IPS-15b (cell line): ENCODE measurements around the gene CHRND.
"Not testable (repeated sequence)": the region's sequence is repeated elsewhere in the genome, so short reads cannot be mapped to it uniquely, and the experiment has no call there.

Experiments
- H3K27me3 ChIP-seq: one replicate; pipeline ENCODE4 v1.6.1; 2013; ENCODE audit warnings: low read length; ENCODE audit not compliant: control insufficient read depth, insufficient read depth
- H3K36me3 ChIP-seq: one replicate; pipeline ENCODE4 v1.6.1; 2013; ENCODE audit warnings: low read length; ENCODE audit not compliant: control insufficient read depth, insufficient read depth
- H3K4me1 ChIP-seq: one replicate; pipeline ENCODE4 v1.6.1; 2013; ENCODE audit warnings: mild to moderate bottlenecking, low read length; ENCODE audit not compliant: control insufficient read depth, insufficient read depth
- H3K4me3 ChIP-seq: one replicate; pipeline ENCODE4 v1.5.1; 2013; ENCODE audit warnings: low read depth, low read length
- H3K9ac ChIP-seq: one replicate; pipeline ENCODE4 v1.6.1; 2013; ENCODE audit warnings: low read depth, mild to moderate bottlenecking, low read length
- H3K9me3 ChIP-seq: one replicate; pipeline ENCODE4 v1.6.1; 2013; ENCODE audit warnings: mild to moderate bottlenecking, low read length; ENCODE audit not compliant: control insufficient read depth, insufficient read depth

Gene CHRND

DNA sequence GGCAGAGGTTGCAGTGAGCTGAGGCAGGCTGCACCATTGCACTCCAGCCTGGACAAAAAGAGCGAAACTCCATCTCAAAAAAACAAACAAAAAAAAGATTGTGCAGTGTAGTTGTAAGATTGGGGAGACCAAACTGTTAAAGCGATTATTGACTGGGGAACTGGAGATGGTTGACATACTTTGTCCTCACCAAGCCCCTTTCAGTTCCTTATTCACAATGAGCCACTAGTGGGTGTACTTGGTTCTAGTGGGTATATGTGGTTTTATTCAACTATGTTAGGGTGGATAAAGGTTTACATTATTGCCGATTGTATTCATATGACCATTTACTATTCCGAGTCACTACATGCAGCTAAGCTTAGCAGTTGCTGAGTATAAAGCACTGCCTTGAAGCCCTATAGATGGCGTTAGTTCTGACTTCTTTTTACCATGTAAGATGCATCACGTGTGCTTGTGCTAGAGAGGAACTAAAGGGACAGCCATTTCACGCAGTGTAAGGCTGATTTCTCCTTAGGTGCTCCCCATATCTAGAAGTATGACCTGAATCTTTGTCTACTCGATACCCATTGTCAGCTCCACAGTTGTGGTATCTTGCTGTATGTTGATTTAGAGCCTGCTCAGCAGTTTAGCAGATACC lies 36.7 kb downstream of the CHRND start:
- no peak overlapping the region for H3K9ac ChIP-seq
- no peak overlapping the region for H3K4me3 ChIP-seq
- no peaks in the 10 kb centered on the region for H3K4me1 ChIP-seq
- H3K36me3 ChIP-seq = peaks cover 16% of the 10 kb centered on the region
- H3K9me3 ChIP-seq = no peaks in the 10 kb centered on the region
- no peaks in the 10 kb centered on the region for H3K27me3 ChIP-seq

DNA sequence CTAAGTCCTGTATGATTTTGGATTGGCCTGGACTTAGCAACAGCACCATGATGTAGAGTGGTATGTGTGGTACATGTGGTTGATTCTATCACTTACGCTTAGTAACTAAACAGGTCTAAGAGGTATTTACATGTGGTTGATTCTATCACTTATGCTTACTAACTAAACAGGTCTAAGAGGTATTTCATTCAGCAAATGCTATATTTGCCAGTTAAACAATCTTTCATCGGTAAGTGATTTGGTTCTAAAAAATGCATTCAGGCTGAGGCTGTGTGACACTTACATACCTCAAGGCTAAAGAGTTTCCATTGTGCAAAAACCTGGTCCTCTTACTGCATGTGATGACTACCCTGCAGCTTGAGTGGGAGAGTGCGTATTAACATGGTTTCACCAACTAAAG lies 37.6 kb downstream of the CHRND start:
- H3K27me3 ChIP-seq = no peaks in the 10 kb centered on the region
- no peak overlapping the region for H3K4me3 ChIP-seq
- no peaks in the 10 kb centered on the region for H3K9me3 ChIP-seq
- no peak overlapping the region for H3K9ac ChIP-seq
- no peaks in the 10 kb centered on the region for H3K4me1 ChIP-seq
- H3K36me3 ChIP-seq = peaks cover 19% of the 10 kb centered on the region

DNA sequence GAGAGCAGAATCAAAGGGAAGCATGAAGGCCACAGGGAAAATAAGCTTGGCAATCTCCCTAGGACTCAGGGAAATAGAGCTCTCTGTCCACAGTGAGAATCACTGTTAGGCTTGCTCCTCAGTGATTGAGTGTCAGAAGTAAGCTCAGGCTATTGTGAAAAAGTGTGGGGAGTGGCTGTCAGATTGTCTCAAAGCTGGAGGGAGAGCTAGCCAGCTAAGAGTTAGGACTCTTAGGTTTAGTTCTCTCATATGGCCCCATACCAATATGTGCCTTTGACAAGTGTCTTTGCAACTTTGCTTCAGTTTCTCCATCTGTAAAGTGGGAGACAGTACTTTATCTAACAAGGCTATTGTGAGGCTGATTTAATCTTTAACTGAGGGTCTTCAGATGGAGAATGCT lies 41.8 kb downstream of the CHRND start:
- Histone ChIP-seq H3K4me3 (no peak overlapping the region), H3K36me3 (peaks cover 29% of the 10 kb centered on the region), H3K27me3 (no peaks in the 10 kb centered on the region), H3K4me1 (no peaks in the 10 kb centered on the region), H3K9me3 (no peaks in the 10 kb centered on the region), H3K9ac (no peak overlapping the region)

DNA sequence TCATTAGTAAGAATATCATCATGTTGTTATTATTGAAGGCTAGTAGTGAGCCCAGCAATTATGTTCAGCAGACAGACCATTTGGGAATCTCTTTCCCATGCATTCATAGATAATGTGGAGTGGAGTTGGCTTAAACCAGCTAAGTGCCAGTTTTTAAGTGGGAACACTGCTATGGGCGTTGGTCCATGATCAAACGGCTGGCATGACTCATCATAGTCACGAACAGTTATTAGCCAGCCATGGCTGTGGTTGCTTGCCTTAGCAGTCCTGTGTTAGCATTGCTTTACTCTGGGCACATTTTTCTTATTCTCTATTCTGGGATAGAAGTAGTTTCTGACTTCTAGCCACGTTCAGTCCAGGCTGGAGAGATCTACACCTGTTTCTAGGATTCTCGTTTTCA lies 42.2 kb downstream of the CHRND start:
- Histone ChIP-seq H3K9ac (no peak overlapping the region), H3K4me1 (no peaks in the 10 kb centered on the region), H3K9me3 (no peaks in the 10 kb centered on the region), H3K4me3 (no peak overlapping the region), H3K27me3 (no peaks in the 10 kb centered on the region), H3K36me3 (peaks cover 29% of the 10 kb centered on the region)

DNA sequence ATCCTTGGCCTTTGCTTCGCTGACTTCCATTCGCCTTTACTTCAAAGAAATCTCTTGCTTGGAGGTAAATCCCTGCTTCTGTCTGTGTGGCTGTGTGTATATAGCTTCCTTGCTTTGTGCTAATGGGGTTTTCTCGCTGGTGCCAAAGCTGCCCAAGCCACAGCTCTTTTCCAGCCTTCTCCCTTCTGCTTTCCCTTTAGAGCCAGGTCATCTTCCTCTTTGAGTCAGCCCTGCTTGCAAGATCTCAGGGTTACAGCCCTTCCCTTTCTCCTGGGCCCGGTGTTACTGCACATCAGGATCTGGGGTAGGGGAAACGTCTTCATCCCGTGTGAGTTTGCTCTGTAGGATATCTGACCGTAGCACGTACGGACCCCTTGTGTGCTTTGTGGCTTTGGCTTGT lies 43.6 kb downstream of the CHRND start:
- Histone ChIP-seq H3K4me1 (no peaks in the 10 kb centered on the region), H3K4me3 (no peak overlapping the region), H3K27me3 (no peaks in the 10 kb centered on the region), H3K36me3 (peaks cover 33% of the 10 kb centered on the region), H3K9ac (no peak overlapping the region), H3K9me3 (no peaks in the 10 kb centered on the region)

GRCh38 chr2:232570481-232570880 lies 44.5 kb downstream of the CHRND start:
- H3K9me3 ChIP-seq, H3K27me3 ChIP-seq: not testable (repeated sequence)
- H3K36me3 ChIP-seq = peaks cover 30% of the 10 kb centered on the region

GRCh38 chr2:232571026-232571474 lies 45.1 kb downstream of the CHRND start:
- H3K27me3 ChIP-seq = no peaks in the 10 kb centered on the region
- H3K4me1 ChIP-seq = no peaks in the 10 kb centered on the region
- H3K4me3 ChIP-seq = no peak overlapping the region
- H3K9me3 ChIP-seq = no peaks in the 10 kb centered on the region
- H3K9ac ChIP-seq = no peak overlapping the region
- peaks cover 30% of the 10 kb centered on the region for H3K36me3 ChIP-seq

More at GRCh38 chr2:232570481-232570880, 44.5 kb downstream of the CHRND start:
- not testable (repeated sequence) for H3K4me1 ChIP-seq, H3K4me3 ChIP-seq, H3K9ac ChIP-seq

- peaks cover 15% of the 10 kb centered on the region for H3K36me3 ChIP-seq
- H3K27me3 ChIP-seq = no peaks in the 10 kb centered on the region
- H3K9ac ChIP-seq = no peak overlapping the region
- H3K4me3 ChIP-seq = no peak overlapping the region
- no peaks in the 10 kb centered on the region for H3K9me3 ChIP-seq
- no peaks in the 10 kb centered on the region for H3K4me1 ChIP-seq
Measured at GRCh38 chr2:232573042-232573441, 47.1 kb downstream of the CHRND start.

- Histone ChIP-seq H3K27me3 (no peaks in the 10 kb centered on the region), H3K9me3 (no peaks in the 10 kb centered on the region), H3K4me1 (no peaks in the 10 kb centered on the region), H3K4me3 (no peak overlapping the region), H3K36me3 (peaks cover 15% of the 10 kb centered on the region), H3K9ac (no peak overlapping the region)
Measured at GRCh38 chr2:232573771-232574435, 47.9 kb downstream of the CHRND start.

DNA sequence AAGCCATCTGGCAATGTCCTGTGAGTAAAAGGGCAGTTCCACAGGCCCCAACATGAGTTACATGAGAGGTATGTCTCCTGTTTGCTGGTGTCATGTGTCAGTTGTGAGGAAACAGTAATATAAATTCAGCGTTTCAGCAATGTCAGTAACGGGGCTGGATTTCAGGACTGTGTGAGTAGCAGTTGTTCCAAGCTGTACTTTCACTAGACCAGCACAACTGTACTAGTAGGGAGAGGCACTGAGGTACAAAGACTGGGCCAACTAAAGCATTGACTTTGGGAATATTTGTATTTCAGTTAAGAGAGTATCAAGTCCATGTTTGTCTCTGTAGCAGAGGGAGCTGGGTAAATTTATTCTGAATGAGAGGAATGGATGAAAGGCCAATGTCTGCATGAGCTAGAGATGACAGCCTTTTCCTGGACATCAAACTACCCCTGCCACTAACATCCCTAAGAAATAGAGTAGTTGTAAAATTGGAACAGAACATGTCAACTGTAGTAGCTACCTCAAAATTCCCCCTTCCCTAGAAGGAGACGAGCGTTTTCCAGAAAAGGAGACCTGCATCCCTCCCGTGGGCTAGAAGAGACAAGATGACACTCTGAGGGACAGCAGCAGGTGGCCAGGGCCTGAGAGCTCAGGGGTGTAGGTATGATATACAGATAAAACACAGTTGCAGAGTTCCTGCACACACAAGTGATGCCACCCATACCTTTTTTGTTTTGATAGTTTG lies 48.9 kb downstream of the CHRND start:
- Histone ChIP-seq H3K4me3 (no peak overlapping the region), H3K9ac (peak overlapping the region; percentile 24), H3K4me1 (no peaks in the 10 kb centered on the region), H3K36me3 (peaks cover 8% of the 10 kb centered on the region), H3K27me3 (no peaks in the 10 kb centered on the region), H3K9me3 (no peaks in the 10 kb centered on the region)

- H3K36me3 ChIP-seq = peaks cover 6% of the 10 kb centered on the region
- no peaks in the 10 kb centered on the region for H3K27me3 ChIP-seq
Measured at GRCh38 chr2:232575404-232575746, 49.4 kb downstream of the CHRND start.

GRCh38 chr2:232576995-232577394 lies 51.0 kb downstream of the CHRND start:
- H3K36me3 ChIP-seq = peaks cover 7% of the 10 kb centered on the region
- no peaks in the 10 kb centered on the region for H3K4me1 ChIP-seq
- H3K9ac ChIP-seq = no peak overlapping the region
- no peaks in the 10 kb centered on the region for H3K27me3 ChIP-seq
- no peaks in the 10 kb centered on the region for H3K9me3 ChIP-seq
- no peak overlapping the region for H3K4me3 ChIP-seq

More at GRCh38 chr2:232575404-232575746, 49.4 kb downstream of the CHRND start:
- H3K4me1 ChIP-seq = no peaks in the 10 kb centered on the region
- no peak overlapping the region for H3K9ac ChIP-seq
- no peaks in the 10 kb centered on the region for H3K9me3 ChIP-seq
- no peak overlapping the region for H3K4me3 ChIP-seq
